Transverse colon (tissue), 4 donors: ENCODE results near the gene TIPARP.

ENCODE experiments used
- EP300 ChIP-seq: sonication (generic); formaldehyde crosslinking; IDR thresholded peaks from one replicate; pipeline ENCODE4 v1.6.1; 2017; ENCODE audit warnings: antibody characterized with exemption, low read depth
- POLR2A ChIP-seq: fragments of 450-650 bp; IDR thresholded peaks from one replicate; pipeline ENCODE4 v1.6.1; 2016; ENCODE audit warnings: antibody characterized with exemption, mild to moderate bottlenecking, moderate library complexity
- POLR2AphosphoS5 ChIP-seq, 3 donors: sonication (generic); formaldehyde crosslinking; IDR thresholded peaks; one replicate each; pipeline ENCODE4 v1.6.1; 2016; ENCODE audit warnings: antibody characterized with exemption in 3 of 3
- TF ChIP-seq, protein P1 (sequence below), 5 experiments: fragments of 200-600 bp in 3 of 5; fragments of 450-650 bp in 2 of 5; sonication (generic) in 3 of 5; IDR thresholded peaks; 1 replicate in 2 of 5; 2 replicates in 3 of 5; pipeline ENCODE4 v1.5.1; 2016 to 2017; ENCODE audit warnings: antibody characterized with exemption in 5 of 5, inconsistent platforms in 3 of 5, mild to moderate bottlenecking in 2 of 5, moderate library complexity in 1 of 5

DNA sequence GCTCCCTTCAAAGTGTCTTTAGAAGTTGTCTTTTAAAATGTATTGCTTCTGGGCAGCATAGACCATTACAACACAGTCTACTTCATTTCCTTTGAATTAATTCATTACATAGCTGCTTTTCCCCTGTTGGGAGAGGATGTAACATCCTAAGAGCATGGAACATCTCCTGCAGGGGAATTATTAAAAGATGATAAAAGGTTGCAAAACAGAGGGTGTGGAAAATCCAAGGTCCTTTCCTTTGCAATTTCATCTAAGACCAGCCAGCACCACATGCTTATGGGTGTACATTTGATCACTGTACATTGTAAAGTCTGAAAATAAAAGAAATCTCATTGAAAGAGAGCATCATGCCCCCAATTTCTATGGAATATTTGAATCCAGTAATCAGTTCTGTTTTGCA, 57.4 kb downstream of the TIPARP start:
- TF ChIP-seq, protein P1, sequence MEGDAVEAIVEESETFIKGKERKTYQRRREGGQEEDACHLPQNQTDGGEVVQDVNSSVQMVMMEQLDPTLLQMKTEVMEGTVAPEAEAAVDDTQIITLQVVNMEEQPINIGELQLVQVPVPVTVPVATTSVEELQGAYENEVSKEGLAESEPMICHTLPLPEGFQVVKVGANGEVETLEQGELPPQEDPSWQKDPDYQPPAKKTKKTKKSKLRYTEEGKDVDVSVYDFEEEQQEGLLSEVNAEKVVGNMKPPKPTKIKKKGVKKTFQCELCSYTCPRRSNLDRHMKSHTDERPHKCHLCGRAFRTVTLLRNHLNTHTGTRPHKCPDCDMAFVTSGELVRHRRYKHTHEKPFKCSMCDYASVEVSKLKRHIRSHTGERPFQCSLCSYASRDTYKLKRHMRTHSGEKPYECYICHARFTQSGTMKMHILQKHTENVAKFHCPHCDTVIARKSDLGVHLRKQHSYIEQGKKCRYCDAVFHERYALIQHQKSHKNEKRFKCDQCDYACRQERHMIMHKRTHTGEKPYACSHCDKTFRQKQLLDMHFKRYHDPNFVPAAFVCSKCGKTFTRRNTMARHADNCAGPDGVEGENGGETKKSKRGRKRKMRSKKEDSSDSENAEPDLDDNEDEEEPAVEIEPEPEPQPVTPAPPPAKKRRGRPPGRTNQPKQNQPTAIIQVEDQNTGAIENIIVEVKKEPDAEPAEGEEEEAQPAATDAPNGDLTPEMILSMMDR (IDR thresholded peaks at IDR 0.05) = no peak
- TF ChIP-seq POLR2A (no peak), EP300 (no peak), POLR2AphosphoS5 (IDR thresholded peaks at IDR 0.05) (no peak)
